Endothelial cell of umbilical vein (primary cell): ENCODE measurements around the gene CLEC16A. TPM values are rescaled to one million over a fixed set of nuclear protein-coding genes. Genes with fewer than 3 reads are reported as not detected.

Source experiments
- BruUV-seq: library from RNA; stranded (reverse); fragments of 400-500 nt; replicated peaks from 2 replicates; lab custom pipeline; 2021; lab: Mats Ljungman, UMichigan
- CTCF ChIA-PET: fragments of 300-600, 350-600 bp; sonication (Branson Sonifier 250); formaldehyde crosslinking; loops from one replicate; lab custom pipeline; 2021; ENCODE audit warnings: antibody characterized with exemption, inconsistent platforms; lab: Charles Lee
- POLR2A ChIA-PET: fragments of 300-600, 350-600 bp; sonication (Branson Sonifier 250); formaldehyde crosslinking; loops from one replicate; lab custom pipeline; 2021; ENCODE audit warnings: antibody characterized with exemption, inconsistent platforms; lab: Charles Lee
- DNase-seq: peaks from one replicate; pipeline ENCODE4 v3.0.0-alpha.2; 2011; ENCODE audit warnings: low read depth, low spot score
- FAIRE-seq: peaks from 2 replicates; lab custom pipeline; 2011; peaks lifted over from hg19 to GRCh38; lab: Jason Lieb, UNC
- H2AFZ ChIP-seq: 2 replicates; pipeline ENCODE4 v1.6.0; 2012; ENCODE audit warnings: low read depth, low read length, control low read depth, inconsistent platforms
- H3K27ac ChIP-seq: 2 replicates; pipeline ENCODE4 v1.5.1; 2011; ENCODE audit warnings: low read depth, mild to moderate bottlenecking, control low read depth, low read length, moderate library complexity; ENCODE audit not compliant: insufficient read depth
- H3K27me3 ChIP-seq, 2 experiments: 2 replicates each; pipeline versions ENCODE4 v1.6.0 to v1.6.1; 2011; ENCODE audit warnings: low read length in 2 of 2, mixed read lengths in 1 of 2; ENCODE audit not compliant: control insufficient read depth in 2 of 2, insufficient read depth in 2 of 2
- H3K36me3 ChIP-seq, 2 experiments: 2 replicates in 1 of 2; 3 replicates in 1 of 2; pipeline ENCODE4 v1.5.1; 2011; ENCODE audit warnings: low read length in 2 of 2, mild to moderate bottlenecking in 1 of 2, moderate library complexity in 1 of 2; ENCODE audit not compliant: control insufficient read depth in 2 of 2, insufficient read depth in 2 of 2; ENCODE audit errors: extremely low read depth in 1 of 2
- H3K4me1 ChIP-seq: 3 replicates; pipeline ENCODE4 v1.5.1; 2011; ENCODE audit warnings: mild to moderate bottlenecking, low read length; ENCODE audit not compliant: control insufficient read depth, insufficient read depth; ENCODE audit errors: extremely low read depth
- H3K4me2 ChIP-seq: 2 replicates; pipeline ENCODE4 v1.6.1; 2011; ENCODE audit warnings: low read length, control low read depth, mixed read lengths; ENCODE audit not compliant: insufficient read depth
- H3K4me3 ChIP-seq, 3 experiments: fragments of 200-600 bp in 1 of 3; sonication (generic), shearing (Covaris generic) in 1 of 3; replicated peaks in 1 of 3; 2 replicates each; pipeline ENCODE4 v1.5.1; 2011 to 2016; ENCODE audit warnings: control low read depth in 3 of 3, low read length in 3 of 3, mild to moderate bottlenecking in 2 of 3, inconsistent platforms in 1 of 3, low read depth in 1 of 3, moderate library complexity in 1 of 3; ENCODE audit not compliant: insufficient read depth in 1 of 3
- H3K79me2 ChIP-seq: 2 replicates; pipeline ENCODE4 v1.6.0; 2012; ENCODE audit warnings: low read length, inconsistent platforms; ENCODE audit not compliant: control insufficient read depth, insufficient read depth
- H3K9ac ChIP-seq: replicated peaks from 2 replicates; pipeline ENCODE3; 2011; ENCODE audit warnings: low read length, control low read depth; ENCODE audit not compliant: insufficient read depth; ENCODE audit errors: extremely low read depth
- H3K9me1 ChIP-seq: replicated peaks from 3 replicates; pipeline ENCODE4 v1.6.0; 2011; ENCODE audit warnings: mild to moderate bottlenecking, low read length; ENCODE audit not compliant: control insufficient read depth, insufficient read depth; ENCODE audit errors: extremely low read depth
- H3K9me3 ChIP-seq: replicated peaks from 2 replicates; pipeline ENCODE4 v1.5.1; 2012; ENCODE audit warnings: low read length, inconsistent platforms; ENCODE audit not compliant: control insufficient read depth, insufficient read depth
- H4K20me1 ChIP-seq: replicated peaks from 2 replicates; pipeline ENCODE3; 2011; ENCODE audit warnings: mild to moderate bottlenecking, low read length; ENCODE audit not compliant: control insufficient read depth, insufficient read depth; ENCODE audit errors: extremely low read depth
- FOS ChIP-seq: IDR thresholded peaks from 2 replicates; pipeline ENCODE4 v1.6.1; 2011; ENCODE audit warnings: mild to moderate bottlenecking, low read length, moderate library complexity, borderline replicate concordance; ENCODE audit not compliant: insufficient read depth
- GATA2 ChIP-seq: IDR thresholded peaks from 2 replicates; pipeline ENCODE4 v1.7.0; 2011; ENCODE audit warnings: low read depth, mild to moderate bottlenecking, moderate library complexity, mixed read lengths, low read length; ENCODE audit not compliant: insufficient read length, insufficient read depth
- JUN ChIP-seq: IDR thresholded peaks from 2 replicates; pipeline ENCODE4 v1.6.1; 2011; ENCODE audit warnings: borderline replicate concordance, low read depth; ENCODE audit not compliant: insufficient read length, insufficient read depth
- MYC ChIP-seq: IDR thresholded peaks from one replicate; pipeline ENCODE4 v1.6.1; 2011; ENCODE audit warnings: mild to moderate bottlenecking, low read depth, low read length
- POLR2A ChIP-seq: IDR thresholded peaks from 2 replicates; pipeline ENCODE4 v1.6.1; 2012; ENCODE audit warnings: low read depth, mild to moderate bottlenecking, control low read depth, low read length
- dilution Hi-C: fragments of 300-500 bp; cut with MboI; formaldehyde crosslinking; loops from one replicate; pipeline ENCODE4 v1.15.0; 2019; ENCODE audit warnings: low sequenced_read_pairs; ENCODE audit not compliant: extremely low pct_ligation_motif_present
- intact Hi-C: fragments of 100-400 bp; cut with micrococcal nuclease; formaldehyde crosslinking; loops from one replicate; pipeline ENCODE4 v1.10.0; 2022
- polyA plus RNA-seq, 4 experiments: library from polyadenylated mRNA; depleted of rRNA in 3 of 4; stranded (reverse) in 3 of 4; unstranded in 1 of 4; fragments of >200 nt; gene quantifications; 2 replicates each; pipeline versions ENCODE4 v1.2.1 to v1.2.3, GENCODE V29; 2011 to 2012; ENCODE audit warnings: missing spikeins in 1 of 4
- total RNA-seq: library from RNA; stranded (reverse); gene quantifications from 2 replicates; pipeline ENCODE4 v1.2.3, GENCODE V29; 2021
- TF ChIP-seq, protein P1 (sequence below): IDR thresholded peaks from 2 replicates; pipeline ENCODE4 v1.6.1; 2011; ENCODE audit not compliant: insufficient read depth, insufficient read length
- TF ChIP-seq, protein P2 (sequence below), 2 donors: IDR thresholded peaks; 1 replicate in 1 of 2; 2 replicates in 1 of 2; pipeline ENCODE4 v1.5.1; 2011; ENCODE audit warnings: low read length in 2 of 2, mild to moderate bottlenecking in 2 of 2, moderate library complexity in 2 of 2, control low read depth in 1 of 2, inconsistent platforms in 1 of 2, low read depth in 1 of 2; ENCODE audit not compliant: insufficient read depth in 1 of 2; ENCODE audit errors: extremely low read depth in 1 of 2

Gene CLEC16A
- total and polyA plus RNA-seq, 2 donors (not counting 3 experiments of a cell fraction or from before 2014, with no cell fraction given): 11.4 to 23.3 TPM

DNA sequence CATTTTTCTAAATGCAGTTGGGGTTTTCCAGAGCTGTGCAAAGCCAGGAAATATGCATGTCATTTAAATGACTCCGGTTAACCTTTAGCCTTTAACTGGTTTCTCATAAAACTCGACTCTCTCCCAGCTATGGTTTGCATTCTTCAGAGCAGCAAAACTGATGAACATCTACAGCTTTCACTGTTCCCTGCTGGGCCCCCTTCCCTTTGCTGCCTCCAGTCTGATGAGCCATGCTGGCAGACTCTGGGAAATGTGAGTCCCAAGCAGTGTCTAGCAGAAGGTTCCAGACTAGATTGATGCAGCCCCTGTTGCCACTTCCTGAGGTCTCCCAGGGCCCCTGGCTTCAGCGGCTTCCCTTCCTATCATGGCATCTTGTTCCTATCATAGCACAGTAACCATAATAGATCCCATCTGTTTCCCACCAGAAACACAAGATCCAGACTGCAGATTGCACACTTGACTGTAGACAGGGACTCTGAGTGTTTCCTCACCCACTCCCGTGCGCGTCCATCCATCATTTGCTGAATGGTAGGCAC is 135.4 kb downstream of the CLEC16A start:
- FAIRE-seq (peak; percentile 74), DNase-seq (peak; percentile 39)
- no peak for TF ChIP-seq FOS
- no peak for TF ChIP-seq JUN
- no peak for TF ChIP-seq POLR2A
- TF ChIP-seq, protein P1, sequence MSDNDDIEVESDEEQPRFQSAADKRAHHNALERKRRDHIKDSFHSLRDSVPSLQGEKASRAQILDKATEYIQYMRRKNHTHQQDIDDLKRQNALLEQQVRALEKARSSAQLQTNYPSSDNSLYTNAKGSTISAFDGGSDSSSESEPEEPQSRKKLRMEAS: no peak
- TF ChIP-seq MYC: no peak
- no peak for TF ChIP-seq GATA2
- TF ChIP-seq, protein P2, sequence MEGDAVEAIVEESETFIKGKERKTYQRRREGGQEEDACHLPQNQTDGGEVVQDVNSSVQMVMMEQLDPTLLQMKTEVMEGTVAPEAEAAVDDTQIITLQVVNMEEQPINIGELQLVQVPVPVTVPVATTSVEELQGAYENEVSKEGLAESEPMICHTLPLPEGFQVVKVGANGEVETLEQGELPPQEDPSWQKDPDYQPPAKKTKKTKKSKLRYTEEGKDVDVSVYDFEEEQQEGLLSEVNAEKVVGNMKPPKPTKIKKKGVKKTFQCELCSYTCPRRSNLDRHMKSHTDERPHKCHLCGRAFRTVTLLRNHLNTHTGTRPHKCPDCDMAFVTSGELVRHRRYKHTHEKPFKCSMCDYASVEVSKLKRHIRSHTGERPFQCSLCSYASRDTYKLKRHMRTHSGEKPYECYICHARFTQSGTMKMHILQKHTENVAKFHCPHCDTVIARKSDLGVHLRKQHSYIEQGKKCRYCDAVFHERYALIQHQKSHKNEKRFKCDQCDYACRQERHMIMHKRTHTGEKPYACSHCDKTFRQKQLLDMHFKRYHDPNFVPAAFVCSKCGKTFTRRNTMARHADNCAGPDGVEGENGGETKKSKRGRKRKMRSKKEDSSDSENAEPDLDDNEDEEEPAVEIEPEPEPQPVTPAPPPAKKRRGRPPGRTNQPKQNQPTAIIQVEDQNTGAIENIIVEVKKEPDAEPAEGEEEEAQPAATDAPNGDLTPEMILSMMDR (IDR thresholded peaks at IDR 0.05; ENCODE audit: extremely low read depth in 1 of 2, insufficient read depth in 1 of 2, low read depth in 1 of 2, low read length in 2 of 2): no peak
- intact Hi-C loops (no loop called here), dilution Hi-C loops (no loop called here)
- Histone ChIP-seq H3K4me2 (no peak overlapping the region), H3K9me3 (no peaks in the 10 kb centered on the region), H3K36me3 (peaks cover 0 to 2% of the 10 kb centered on the region in 2 experiments), H3K9ac (no peak overlapping the region), H3K27ac (no peak overlapping the region), H3K4me1 (peaks cover 6% of the 10 kb centered on the region), H3K9me1 (no peaks in the 10 kb centered on the region), H2AFZ (no peak overlapping the region), H4K20me1 (no peaks in the 10 kb centered on the region), H3K4me3 (no peak overlapping the region), H3K79me2 (no peaks in the 10 kb centered on the region), H3K27me3 (no peaks in the 10 kb centered on the region)
- BruUV-seq: no TSS peak
- ChIA-PET POLR2A (no interaction called here), CTCF (interaction anchor here (1.2 kb wide), 1 partner anchor 21 kb away, joined by 4 read pairs; no protein-coding TSS in a partner anchor)
